SH-SY5Y (cell line): Measurements from ENCODE around the gene MYO1B.

Experiments used
- GATA2 ChIP-seq: IDR thresholded peaks from 2 replicates; pipeline ENCODE4 v1.6.1; 2011; ENCODE audit warnings: mild to moderate bottlenecking, low read depth, low read length
- GATA3 ChIP-seq: IDR thresholded peaks from 2 replicates; pipeline ENCODE4 v1.6.1; 2011; ENCODE audit warnings: low read depth, mild to moderate bottlenecking, low read length, moderate library complexity

DNA sequence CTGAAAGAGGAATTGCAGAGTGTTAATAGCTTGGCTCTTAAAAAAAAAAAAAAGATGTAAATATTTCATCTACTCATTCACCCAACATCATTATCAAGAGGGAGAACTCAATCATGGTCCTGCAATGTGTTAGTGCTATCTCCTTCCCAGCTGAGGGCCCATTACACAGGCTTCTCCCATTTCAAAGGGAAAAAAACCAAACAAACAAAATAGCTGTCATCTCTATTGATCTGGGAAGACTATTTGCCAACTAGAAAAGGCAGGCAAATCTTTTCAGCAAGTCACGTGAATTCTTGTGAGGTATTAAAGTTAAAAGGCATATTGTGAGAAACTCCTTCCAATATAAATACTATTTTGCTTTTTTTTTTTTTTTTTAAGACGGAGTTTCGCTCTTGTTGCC is 194.3 kb downstream of the MYO1B start:
- TF ChIP-seq GATA3 (no peak), GATA2 (no peak)
